ENCODE data around the gene AIDA. TPM values are rescaled to one million over a fixed set of nuclear protein-coding genes. Genes with fewer than 3 reads are reported as not detected.
A peak's percentile ranks its signal among the peaks of the same experiment; 100 is the strongest.
"Not testable (repeated sequence)": the region's sequence is repeated elsewhere in the genome, so short reads cannot be mapped to it uniquely, and the experiment has no call there.

Gene AIDA
- total and polyA plus RNA-seq, 8 donors = 29.7 to 63.5 (median 39.9) TPM

DNA sequence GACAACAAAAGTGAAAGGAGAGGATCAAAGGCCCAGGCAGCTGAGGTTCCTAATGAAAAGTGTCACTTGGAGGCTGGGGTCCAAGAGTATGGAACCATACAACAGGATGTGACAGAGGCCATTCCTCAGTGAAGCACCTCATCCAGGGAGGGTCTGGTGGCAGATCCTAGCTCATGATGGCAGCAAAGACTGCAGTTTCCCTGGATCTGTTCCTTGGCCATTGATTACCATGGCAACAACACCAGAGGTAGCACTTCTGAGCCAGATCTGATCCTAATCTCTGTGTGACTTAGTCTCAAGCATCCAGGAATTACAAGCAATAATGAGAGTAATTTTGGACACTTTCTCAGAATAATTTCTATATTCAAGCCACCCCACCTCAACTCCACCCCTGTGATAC, 37.6 kb upstream of the AIDA start:
- Histone ChIP-seq H3K4me1 (peaks cover 0 to 3% (median 0%) of the 10 kb centered on the region in 4 donors), H3K36me3 (no peaks in the 10 kb centered on the region), H3K27ac (no peak overlapping the region), H3K9me3 (no peaks in the 10 kb centered on the region), H3K27me3 (no peaks in the 10 kb centered on the region), H3K4me3 (no peak overlapping the region)
- TF ChIP-seq EP300 (IDR thresholded peaks at IDR 0.05) (no peak), POLR2A (IDR thresholded peaks at IDR 0.05) (no peak), POLR2AphosphoS5 (IDR thresholded peaks at IDR 0.05) (no peak)
- TF ChIP-seq, protein P1, sequence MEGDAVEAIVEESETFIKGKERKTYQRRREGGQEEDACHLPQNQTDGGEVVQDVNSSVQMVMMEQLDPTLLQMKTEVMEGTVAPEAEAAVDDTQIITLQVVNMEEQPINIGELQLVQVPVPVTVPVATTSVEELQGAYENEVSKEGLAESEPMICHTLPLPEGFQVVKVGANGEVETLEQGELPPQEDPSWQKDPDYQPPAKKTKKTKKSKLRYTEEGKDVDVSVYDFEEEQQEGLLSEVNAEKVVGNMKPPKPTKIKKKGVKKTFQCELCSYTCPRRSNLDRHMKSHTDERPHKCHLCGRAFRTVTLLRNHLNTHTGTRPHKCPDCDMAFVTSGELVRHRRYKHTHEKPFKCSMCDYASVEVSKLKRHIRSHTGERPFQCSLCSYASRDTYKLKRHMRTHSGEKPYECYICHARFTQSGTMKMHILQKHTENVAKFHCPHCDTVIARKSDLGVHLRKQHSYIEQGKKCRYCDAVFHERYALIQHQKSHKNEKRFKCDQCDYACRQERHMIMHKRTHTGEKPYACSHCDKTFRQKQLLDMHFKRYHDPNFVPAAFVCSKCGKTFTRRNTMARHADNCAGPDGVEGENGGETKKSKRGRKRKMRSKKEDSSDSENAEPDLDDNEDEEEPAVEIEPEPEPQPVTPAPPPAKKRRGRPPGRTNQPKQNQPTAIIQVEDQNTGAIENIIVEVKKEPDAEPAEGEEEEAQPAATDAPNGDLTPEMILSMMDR (IDR thresholded peaks at IDR 0.05) = no peak
- no peak for DNase-seq
- intact Hi-C loops (cut with DNase I; ENCODE audit: low total_unique reads) = no loop called here

DNA sequence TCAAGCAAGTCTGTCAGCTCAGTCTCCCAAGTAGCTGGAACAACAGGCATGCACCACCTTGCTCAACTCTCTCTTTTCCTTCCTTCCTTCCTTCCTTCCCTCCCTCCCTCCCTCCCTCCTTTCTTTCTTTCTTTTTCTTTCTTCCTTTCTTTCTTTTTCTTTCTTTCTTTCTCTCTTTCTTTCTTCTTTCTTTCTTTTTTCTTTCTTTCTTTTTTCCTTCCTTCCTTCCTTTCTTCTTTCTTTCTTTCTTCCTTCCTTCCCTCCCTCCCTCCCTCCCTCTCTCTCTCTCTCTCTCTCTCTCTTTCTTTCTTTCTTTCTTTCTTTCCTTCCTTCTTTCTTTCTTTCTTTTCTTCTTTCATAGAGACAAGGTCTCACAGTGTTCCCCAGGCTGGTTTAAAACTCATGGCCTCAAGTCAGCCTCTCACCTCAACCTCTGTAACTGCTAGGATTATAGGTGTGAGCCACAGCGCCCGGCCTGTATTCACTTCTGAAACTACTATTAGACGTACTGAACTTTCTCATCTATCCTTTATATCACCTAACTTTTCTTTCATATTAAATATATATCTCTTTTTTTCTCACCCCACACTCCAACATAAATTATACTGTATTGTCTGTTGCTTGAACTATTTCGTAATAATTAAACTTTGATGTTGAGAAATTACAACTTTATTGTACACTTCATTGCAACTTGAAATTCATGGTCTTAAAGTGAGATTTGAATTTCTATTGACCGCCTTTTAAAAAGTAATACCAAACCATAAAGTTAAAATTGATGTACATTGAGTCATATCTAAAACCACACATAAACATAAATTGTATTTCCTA, 29.6 kb upstream of the AIDA start:
- H3K9me3 ChIP-seq; H3K27me3 ChIP-seq; H3K4me1 ChIP-seq; intact Hi-C loops (cut with DNase I; ENCODE audit: low total_unique reads); H3K27ac ChIP-seq; H3K4me3 ChIP-seq; DNase-seq; H3K36me3 ChIP-seq: not testable (repeated sequence)
- WGBS, 5 donors = 82 to 90% (median 88%) methylated on average over 5 of the region's 5 CpGs

DNA sequence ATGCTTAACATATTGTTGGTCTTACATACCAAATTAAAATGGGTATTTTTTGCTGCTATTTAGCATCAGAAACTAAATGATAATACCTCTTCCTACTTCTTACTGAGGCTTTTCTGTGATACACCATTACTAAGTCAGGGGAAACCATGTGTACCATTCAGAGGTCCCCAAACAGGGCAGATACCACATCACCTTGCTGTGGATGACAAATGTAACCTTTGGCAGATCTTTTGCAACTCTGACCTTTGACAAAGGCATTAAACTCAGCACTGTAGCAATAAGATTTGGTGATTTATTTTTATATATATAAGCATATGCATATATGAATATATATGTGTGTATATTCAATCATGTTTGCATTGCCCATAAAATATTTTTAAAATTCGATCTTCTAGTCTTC, 27.6 kb upstream of the AIDA start:
- no peaks in the 10 kb centered on the region for H3K27me3 ChIP-seq

DNA sequence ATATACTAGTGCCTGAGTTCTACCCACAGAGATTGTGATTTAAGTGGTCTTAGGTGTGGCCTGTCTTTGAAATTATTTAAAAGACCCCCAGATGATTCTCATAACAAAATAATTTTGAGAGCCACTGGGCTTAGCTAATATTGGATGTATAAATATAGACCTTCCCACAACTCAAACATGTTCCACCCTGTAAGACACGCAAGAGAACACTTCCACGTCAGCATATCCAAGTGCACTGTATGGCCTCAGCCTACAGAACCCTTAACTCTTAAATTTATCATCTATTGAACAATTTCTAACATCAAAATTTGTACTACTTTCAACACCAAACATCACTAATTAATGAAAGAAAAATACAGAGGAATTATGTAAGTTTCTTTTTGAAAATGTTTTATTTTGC, 27.2 kb upstream of the AIDA start:
- peak in 1 of 2 donors; percentile 53 for DNase-seq
- WGBS, 5 donors = 28 to 64% (median 61%) methylated on average over 2 of the region's 2 CpGs
- Histone ChIP-seq H3K27me3 (no peaks in the 10 kb centered on the region), H3K9me3 (no peaks in the 10 kb centered on the region), H3K27ac (peak overlapping the region; percentile 61 to 78 (median 69)), H3K4me3 (peak overlapping the region in 1 of 4 donors; percentile 14), H3K36me3 (peaks cover 7 to 32% (median 17%) of the 10 kb centered on the region in 4 donors), H3K4me1 (peaks cover 4 to 18% (median 11%) of the 10 kb centered on the region in 4 donors)
- TF ChIP-seq EP300 (IDR thresholded peaks at IDR 0.05) (no peak), POLR2A (IDR thresholded peaks at IDR 0.05) (no peak), POLR2AphosphoS5 (IDR thresholded peaks at IDR 0.05) (peak in 1 of 3 donors; percentile 42)
- TF ChIP-seq, protein P1 (IDR thresholded peaks at IDR 0.05) = no peak
- intact Hi-C loops (cut with DNase I; ENCODE audit: low total_unique reads) = no loop called here

More for the DNA sequence above, 27.6 kb upstream of the AIDA start:
- H3K36me3 ChIP-seq = peaks cover 3 to 27% (median 12%) of the 10 kb centered on the region in 4 donors
- no peak for DNase-seq
- no peaks in the 10 kb centered on the region for H3K9me3 ChIP-seq
- TF ChIP-seq POLR2A (IDR thresholded peaks at IDR 0.05) (no peak), POLR2AphosphoS5 (IDR thresholded peaks at IDR 0.05) (no peak), EP300 (IDR thresholded peaks at IDR 0.05) (no peak)
- TF ChIP-seq, protein P1 (IDR thresholded peaks at IDR 0.05) = no peak
- peak overlapping the region in 4 of 5 donors; percentile 61 to 78 (median 72) for H3K27ac ChIP-seq
- WGBS, 5 donors = 63 to 86% (median 75%) methylated on average over 1 of the region's 1 CpG
- peak overlapping the region in 1 of 4 donors; percentile 14 for H3K4me3 ChIP-seq
- intact Hi-C loops (cut with DNase I; ENCODE audit: low total_unique reads) = no loop called here
- peaks cover 4 to 18% (median 11%) of the 10 kb centered on the region in 4 donors for H3K4me1 ChIP-seq

DNA sequence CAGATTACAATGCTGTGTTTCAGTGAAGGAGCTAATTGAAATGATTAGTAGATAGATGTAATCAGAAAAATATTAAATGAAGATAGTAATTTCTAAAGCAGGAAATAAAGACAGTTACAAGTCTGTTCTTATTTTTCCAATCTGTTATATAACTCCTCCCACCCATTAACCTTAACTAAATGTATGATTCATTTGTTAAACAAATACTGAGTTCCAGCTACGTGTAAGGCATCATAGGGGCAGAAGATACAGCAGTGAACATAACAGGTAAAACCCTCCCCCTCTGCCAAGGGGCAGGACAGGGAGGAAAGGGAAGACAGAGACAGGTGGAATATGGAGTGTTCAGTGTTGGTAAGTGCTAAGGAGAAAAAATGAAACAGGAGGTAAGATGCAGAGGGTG, 24.7 kb upstream of the AIDA start, which contains the start of gene FAM177B:
Gene FAM177B (plus strand): TSS at position 231 of the 400 bp plus-strand sequence. CDS start 9,344 bp downstream, outside the sequence.
- intact Hi-C loops (cut with DNase I; ENCODE audit: low total_unique reads) = no loop called here
- Histone ChIP-seq H3K27me3 (no peaks in the 10 kb centered on the region), H3K27ac (peak within 1 kb of the TSS; percentile 55 to 83 (median 75)), H3K4me3 (peak within 1 kb of the TSS in 2 of 4 donors; percentile 3 to 26), H3K9me3 (no peaks in the 10 kb centered on the region), H3K36me3 (peaks cover 18 to 57% (median 42%) of the 10 kb centered on the region in 4 donors), H3K4me1 (peaks cover 4 to 18% (median 11%) of the 10 kb centered on the region in 4 donors)
- 19 to 26% (median 24%) methylated on average over 1 of the region's 1 CpG for WGBS, 5 donors
- peak in 2 of 3 donors; percentile 72 to 78 for TF ChIP-seq POLR2AphosphoS5 (IDR thresholded peaks at IDR 0.05)
- no peak for TF ChIP-seq POLR2A (IDR thresholded peaks at IDR 0.05)
- peak in 1 of 2 donors; percentile 56 for DNase-seq
